ENCODE results near the gene NOTCH1. TPM values are rescaled to one million over a fixed set of nuclear protein-coding genes. Genes with fewer than 3 reads are reported as not detected.

Gene NOTCH1
- total RNA-seq, 1 experiment from 2014 or later, result 95.6 TPM

DNA sequence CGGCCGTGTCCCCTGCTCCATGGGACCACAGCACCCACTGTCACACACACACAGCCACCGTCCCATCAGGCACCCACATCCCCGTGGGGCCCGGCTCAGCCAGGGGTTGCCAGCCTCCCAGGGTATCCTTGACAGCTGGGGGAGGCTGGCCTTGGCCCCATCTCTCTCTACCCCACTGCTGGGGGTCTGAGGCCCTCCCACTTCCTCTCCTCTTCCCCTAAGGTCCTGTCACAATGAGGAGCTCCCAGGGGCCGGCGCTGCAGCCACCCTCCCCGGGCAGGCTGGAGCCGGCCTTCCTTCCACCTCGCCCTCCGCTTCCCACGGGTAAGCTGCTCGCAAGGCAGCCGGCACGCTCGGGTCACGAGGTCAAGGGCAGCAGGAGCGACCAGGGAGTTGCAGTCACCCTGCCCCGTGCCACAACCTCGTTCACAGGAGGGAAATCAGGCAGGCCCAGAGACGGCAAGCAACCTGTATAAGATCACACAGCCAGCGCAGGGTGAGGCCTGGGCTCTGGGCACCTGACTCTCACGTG is 38.6 kb upstream of the NOTCH1 start:
- H3K36me3 Mint-ChIP-seq, result no peaks in the 10 kb centered on the region; the same call in 1 of the 2 replicates
- H3K4me1 Mint-ChIP-seq, result peaks cover 41% of the 10 kb centered on the region
- H3K27ac Mint-ChIP-seq, result peak overlapping the region; percentile 36; the same call in 1 of the 2 replicates
- no peak for TF ChIP-seq FOXP1 (CRISPR knock-in tag; IDR thresholded peaks at IDR 0.05; ENCODE audit: borderline replicate concordance)
- no peak for TF ChIP-seq HMGA2 (CRISPR knock-in tag; IDR thresholded peaks at IDR 0.05)
- no peak for TF ChIP-seq NFYB (CRISPR knock-in tag; conservative IDR thresholded peaks at IDR 0.05; ENCODE audit: low read depth)
- no peak for TF ChIP-seq KAT7 (CRISPR knock-in tag; IDR thresholded peaks at IDR 0.05; ENCODE audit: borderline replicate concordance)
- TF ChIP-seq, protein P1, sequence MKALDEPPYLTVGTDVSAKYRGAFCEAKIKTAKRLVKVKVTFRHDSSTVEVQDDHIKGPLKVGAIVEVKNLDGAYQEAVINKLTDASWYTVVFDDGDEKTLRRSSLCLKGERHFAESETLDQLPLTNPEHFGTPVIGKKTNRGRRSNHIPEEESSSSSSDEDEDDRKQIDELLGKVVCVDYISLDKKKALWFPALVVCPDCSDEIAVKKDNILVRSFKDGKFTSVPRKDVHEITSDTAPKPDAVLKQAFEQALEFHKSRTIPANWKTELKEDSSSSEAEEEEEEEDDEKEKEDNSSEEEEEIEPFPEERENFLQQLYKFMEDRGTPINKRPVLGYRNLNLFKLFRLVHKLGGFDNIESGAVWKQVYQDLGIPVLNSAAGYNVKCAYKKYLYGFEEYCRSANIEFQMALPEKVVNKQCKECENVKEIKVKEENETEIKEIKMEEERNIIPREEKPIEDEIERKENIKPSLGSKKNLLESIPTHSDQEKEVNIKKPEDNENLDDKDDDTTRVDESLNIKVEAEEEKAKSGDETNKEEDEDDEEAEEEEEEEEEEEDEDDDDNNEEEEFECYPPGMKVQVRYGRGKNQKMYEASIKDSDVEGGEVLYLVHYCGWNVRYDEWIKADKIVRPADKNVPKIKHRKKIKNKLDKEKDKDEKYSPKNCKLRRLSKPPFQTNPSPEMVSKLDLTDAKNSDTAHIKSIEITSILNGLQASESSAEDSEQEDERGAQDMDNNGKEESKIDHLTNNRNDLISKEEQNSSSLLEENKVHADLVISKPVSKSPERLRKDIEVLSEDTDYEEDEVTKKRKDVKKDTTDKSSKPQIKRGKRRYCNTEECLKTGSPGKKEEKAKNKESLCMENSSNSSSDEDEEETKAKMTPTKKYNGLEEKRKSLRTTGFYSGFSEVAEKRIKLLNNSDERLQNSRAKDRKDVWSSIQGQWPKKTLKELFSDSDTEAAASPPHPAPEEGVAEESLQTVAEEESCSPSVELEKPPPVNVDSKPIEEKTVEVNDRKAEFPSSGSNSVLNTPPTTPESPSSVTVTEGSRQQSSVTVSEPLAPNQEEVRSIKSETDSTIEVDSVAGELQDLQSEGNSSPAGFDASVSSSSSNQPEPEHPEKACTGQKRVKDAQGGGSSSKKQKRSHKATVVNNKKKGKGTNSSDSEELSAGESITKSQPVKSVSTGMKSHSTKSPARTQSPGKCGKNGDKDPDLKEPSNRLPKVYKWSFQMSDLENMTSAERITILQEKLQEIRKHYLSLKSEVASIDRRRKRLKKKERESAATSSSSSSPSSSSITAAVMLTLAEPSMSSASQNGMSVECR (CRISPR knock-in tag; IDR thresholded peaks at IDR 0.05; ENCODE audit: borderline replicate concordance), result no peak
- no peak for TF ChIP-seq NR2C2 (CRISPR knock-in tag; IDR thresholded peaks at IDR 0.05)
- no peak for TF ChIP-seq JUN (CRISPR knock-in tag; IDR thresholded peaks at IDR 0.05)
- TF ChIP-seq, protein P2, sequence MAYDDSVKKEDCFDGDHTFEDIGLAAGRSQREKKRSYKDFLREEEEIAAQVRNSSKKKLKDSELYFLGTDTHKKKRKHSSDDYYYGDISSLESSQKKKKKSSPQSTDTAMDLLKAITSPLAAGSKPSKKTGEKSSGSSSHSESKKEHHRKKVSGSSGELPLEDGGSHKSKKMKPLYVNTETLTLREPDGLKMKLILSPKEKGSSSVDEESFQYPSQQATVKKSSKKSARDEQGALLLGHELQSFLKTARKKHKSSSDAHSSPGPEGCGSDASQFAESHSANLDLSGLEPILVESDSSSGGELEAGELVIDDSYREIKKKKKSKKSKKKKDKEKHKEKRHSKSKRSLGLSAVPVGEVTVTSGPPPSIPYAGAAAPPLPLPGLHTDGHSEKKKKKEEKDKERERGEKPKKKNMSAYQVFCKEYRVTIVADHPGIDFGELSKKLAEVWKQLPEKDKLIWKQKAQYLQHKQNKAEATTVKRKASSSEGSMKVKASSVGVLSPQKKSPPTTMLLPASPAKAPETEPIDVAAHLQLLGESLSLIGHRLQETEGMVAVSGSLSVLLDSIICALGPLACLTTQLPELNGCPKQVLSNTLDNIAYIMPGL (CRISPR knock-in tag; IDR thresholded peaks at IDR 0.05), result no peak
- TF ChIP-seq IRF2 (CRISPR knock-in tag; IDR thresholded peaks at IDR 0.05; ENCODE audit: borderline replicate concordance, low read depth), result no peak
- H3K9me3 Mint-ChIP-seq, result peaks cover 5% of the 10 kb centered on the region; the same call in 1 of the 2 replicates
- ChIA-PET CTCF (interaction anchor here (0.8 to 1.1 kb wide), 4 partner anchors 21 to 87 kb away, joined by 3 to 5 read pairs (median 4); no protein-coding TSS in a partner anchor), POLR2A (interaction anchor here (0.9 kb wide), 2 partner anchors 12 to 18 kb away, joined by 3 read pairs; no protein-coding TSS in a partner anchor)
- no peaks in the 10 kb centered on the region; the same call in none of the 2 replicates for H3K27me3 Mint-ChIP-seq (ENCODE audit: low read depth)
- no peak for DNase-seq (ENCODE audit: low spot score)
- no peak overlapping the region for H3K4me3 Mint-ChIP-seq
- no peak for ATAC-seq

DNA sequence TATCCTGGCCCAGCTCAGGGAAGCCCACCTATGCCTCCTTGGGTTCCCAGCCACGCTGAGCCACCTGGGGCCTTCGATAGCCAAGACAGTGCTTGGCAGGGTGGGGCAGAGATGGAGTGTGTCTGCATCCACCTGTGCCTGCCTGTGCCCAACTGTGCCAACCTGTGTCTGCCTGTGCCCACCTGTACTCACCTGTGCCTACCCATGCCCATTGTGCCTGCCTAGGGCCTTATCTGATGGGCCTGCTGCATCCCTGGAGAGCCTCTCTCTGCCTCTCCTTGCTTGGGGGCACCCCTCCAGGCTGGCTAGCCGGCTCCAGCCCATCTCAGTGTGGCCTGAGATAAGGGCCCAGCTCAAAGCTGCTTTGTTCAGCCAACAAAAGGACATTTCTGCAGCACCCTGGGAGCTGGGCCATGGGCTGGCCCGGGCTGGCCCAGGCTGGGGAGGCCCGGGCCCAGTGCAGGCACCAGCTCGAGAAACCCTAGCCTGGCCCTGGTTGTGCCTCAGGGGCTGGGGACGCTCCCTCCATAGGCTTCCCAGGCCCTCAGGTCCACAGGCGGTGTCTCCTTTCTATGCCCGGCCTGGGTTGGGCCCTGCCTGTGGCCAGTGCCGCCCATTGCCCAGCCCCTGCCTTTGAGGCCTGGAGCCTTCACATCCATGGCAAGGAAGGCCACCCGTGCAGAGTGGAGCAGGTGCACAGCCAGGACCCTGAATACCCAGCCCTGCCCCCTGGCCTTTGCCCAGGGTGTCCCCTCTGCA is 37.3 kb upstream of the NOTCH1 start:
- no peaks in the 10 kb centered on the region; the same call in none of the 2 replicates for H3K27me3 Mint-ChIP-seq (ENCODE audit: low read depth)
- ATAC-seq (no peak), DNase-seq (ENCODE audit: low spot score) (no peak)
- peaks cover 5% of the 10 kb centered on the region; the same call in 1 of the 2 replicates for H3K9me3 Mint-ChIP-seq
- ChIA-PET CTCF (no interaction called here), POLR2A (no interaction called here)
- no peak overlapping the region for H3K4me3 Mint-ChIP-seq
- H3K36me3 Mint-ChIP-seq, result no peaks in the 10 kb centered on the region; the same call in 1 of the 2 replicates
- TF ChIP-seq, protein P3, sequence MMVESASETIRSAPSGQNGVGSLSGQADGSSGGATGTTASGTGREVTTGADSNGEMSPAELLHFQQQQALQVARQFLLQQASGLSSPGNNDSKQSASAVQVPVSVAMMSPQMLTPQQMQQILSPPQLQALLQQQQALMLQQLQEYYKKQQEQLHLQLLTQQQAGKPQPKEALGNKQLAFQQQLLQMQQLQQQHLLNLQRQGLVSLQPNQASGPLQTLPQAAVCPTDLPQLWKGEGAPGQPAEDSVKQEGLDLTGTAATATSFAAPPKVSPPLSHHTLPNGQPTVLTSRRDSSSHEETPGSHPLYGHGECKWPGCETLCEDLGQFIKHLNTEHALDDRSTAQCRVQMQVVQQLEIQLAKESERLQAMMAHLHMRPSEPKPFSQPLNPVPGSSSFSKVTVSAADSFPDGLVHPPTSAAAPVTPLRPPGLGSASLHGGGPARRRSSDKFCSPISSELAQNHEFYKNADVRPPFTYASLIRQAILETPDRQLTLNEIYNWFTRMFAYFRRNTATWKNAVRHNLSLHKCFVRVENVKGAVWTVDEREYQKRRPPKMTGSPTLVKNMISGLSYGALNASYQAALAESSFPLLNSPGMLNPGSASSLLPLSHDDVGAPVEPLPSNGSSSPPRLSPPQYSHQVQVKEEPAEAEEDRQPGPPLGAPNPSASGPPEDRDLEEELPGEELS (CRISPR knock-in tag; IDR thresholded peaks at IDR 0.05), result no peak
- TF ChIP-seq USF1 (CRISPR knock-in tag; IDR thresholded peaks at IDR 0.05) (no peak), ELF4 (CRISPR knock-in tag; IDR thresholded peaks at IDR 0.05; ENCODE audit: low read depth) (no peak), NFYB (CRISPR knock-in tag; conservative IDR thresholded peaks at IDR 0.05; ENCODE audit: low read depth) (no peak), EMX1 (CRISPR knock-in tag; IDR thresholded peaks at IDR 0.05) (no peak)
- TF ChIP-seq, protein P4, sequence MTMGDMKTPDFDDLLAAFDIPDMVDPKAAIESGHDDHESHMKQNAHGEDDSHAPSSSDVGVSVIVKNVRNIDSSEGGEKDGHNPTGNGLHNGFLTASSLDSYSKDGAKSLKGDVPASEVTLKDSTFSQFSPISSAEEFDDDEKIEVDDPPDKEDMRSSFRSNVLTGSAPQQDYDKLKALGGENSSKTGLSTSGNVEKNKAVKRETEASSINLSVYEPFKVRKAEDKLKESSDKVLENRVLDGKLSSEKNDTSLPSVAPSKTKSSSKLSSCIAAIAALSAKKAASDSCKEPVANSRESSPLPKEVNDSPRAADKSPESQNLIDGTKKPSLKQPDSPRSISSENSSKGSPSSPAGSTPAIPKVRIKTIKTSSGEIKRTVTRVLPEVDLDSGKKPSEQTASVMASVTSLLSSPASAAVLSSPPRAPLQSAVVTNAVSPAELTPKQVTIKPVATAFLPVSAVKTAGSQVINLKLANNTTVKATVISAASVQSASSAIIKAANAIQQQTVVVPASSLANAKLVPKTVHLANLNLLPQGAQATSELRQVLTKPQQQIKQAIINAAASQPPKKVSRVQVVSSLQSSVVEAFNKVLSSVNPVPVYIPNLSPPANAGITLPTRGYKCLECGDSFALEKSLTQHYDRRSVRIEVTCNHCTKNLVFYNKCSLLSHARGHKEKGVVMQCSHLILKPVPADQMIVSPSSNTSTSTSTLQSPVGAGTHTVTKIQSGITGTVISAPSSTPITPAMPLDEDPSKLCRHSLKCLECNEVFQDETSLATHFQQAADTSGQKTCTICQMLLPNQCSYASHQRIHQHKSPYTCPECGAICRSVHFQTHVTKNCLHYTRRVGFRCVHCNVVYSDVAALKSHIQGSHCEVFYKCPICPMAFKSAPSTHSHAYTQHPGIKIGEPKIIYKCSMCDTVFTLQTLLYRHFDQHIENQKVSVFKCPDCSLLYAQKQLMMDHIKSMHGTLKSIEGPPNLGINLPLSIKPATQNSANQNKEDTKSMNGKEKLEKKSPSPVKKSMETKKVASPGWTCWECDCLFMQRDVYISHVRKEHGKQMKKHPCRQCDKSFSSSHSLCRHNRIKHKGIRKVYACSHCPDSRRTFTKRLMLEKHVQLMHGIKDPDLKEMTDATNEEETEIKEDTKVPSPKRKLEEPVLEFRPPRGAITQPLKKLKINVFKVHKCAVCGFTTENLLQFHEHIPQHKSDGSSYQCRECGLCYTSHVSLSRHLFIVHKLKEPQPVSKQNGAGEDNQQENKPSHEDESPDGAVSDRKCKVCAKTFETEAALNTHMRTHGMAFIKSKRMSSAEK (CRISPR knock-in tag; IDR thresholded peaks at IDR 0.05; ENCODE audit: borderline replicate concordance), result no peak
- TF ChIP-seq, protein P5, sequence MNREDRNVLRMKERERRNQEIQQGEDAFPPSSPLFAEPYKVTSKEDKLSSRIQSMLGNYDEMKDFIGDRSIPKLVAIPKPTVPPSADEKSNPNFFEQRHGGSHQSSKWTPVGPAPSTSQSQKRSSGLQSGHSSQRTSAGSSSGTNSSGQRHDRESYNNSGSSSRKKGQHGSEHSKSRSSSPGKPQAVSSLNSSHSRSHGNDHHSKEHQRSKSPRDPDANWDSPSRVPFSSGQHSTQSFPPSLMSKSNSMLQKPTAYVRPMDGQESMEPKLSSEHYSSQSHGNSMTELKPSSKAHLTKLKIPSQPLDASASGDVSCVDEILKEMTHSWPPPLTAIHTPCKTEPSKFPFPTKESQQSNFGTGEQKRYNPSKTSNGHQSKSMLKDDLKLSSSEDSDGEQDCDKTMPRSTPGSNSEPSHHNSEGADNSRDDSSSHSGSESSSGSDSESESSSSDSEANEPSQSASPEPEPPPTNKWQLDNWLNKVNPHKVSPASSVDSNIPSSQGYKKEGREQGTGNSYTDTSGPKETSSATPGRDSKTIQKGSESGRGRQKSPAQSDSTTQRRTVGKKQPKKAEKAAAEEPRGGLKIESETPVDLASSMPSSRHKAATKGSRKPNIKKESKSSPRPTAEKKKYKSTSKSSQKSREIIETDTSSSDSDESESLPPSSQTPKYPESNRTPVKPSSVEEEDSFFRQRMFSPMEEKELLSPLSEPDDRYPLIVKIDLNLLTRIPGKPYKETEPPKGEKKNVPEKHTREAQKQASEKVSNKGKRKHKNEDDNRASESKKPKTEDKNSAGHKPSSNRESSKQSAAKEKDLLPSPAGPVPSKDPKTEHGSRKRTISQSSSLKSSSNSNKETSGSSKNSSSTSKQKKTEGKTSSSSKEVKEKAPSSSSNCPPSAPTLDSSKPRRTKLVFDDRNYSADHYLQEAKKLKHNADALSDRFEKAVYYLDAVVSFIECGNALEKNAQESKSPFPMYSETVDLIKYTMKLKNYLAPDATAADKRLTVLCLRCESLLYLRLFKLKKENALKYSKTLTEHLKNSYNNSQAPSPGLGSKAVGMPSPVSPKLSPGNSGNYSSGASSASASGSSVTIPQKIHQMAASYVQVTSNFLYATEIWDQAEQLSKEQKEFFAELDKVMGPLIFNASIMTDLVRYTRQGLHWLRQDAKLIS (CRISPR knock-in tag; IDR thresholded peaks at IDR 0.05; ENCODE audit: borderline replicate concordance), result no peak
- no peak overlapping the region for H3K27ac Mint-ChIP-seq
- H3K4me1 Mint-ChIP-seq, result peaks cover 39% of the 10 kb centered on the region

Measured in WTC11 (cell line).